Esophagus muscularis mucosa (tissue), 4 donors: Measurements from ENCODE around the gene ARHGEF7.

Experiments used
- EP300 ChIP-seq: sonication (generic); formaldehyde crosslinking; IDR thresholded peaks from one replicate; pipeline ENCODE4 v1.6.1; 2017; ENCODE audit warnings: antibody characterized with exemption
- POLR2AphosphoS5 ChIP-seq, 2 donors: sonication (generic); formaldehyde crosslinking; IDR thresholded peaks; one replicate each; pipeline ENCODE4 v1.6.1; 2017; ENCODE audit warnings: antibody characterized with exemption in 2 of 2
- TF ChIP-seq, protein P1 (sequence below), 3 experiments: fragments of 200-600 bp in 2 of 3; fragments of 450-650 bp in 1 of 3; sonication (generic) in 2 of 3; IDR thresholded peaks; one replicate each; pipeline ENCODE4 v1.5.1; 2017 to 2019; ENCODE audit warnings: antibody characterized with exemption in 3 of 3, mild to moderate bottlenecking in 2 of 3, moderate library complexity in 1 of 3

DNA sequence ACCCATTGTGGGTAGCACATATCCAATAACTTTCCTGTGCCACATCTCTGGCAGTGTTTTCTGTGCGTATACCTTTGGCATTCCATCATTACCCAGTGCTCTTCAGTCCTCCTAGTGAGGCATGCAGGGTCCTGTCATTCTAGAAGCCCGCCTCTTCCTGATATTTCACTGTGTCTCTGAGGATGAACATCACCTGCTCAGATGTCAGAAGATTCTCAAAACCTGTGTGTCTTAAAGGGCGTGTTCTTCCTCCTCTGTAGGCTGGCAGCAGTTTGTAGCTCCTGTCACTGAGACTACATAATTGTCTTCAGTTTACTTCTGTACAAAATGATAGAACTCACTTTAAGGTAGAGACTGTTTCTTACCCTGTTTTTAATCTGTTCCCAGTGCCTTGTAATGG, 148.5 kb downstream of the ARHGEF7 start:
- TF ChIP-seq, protein P1, sequence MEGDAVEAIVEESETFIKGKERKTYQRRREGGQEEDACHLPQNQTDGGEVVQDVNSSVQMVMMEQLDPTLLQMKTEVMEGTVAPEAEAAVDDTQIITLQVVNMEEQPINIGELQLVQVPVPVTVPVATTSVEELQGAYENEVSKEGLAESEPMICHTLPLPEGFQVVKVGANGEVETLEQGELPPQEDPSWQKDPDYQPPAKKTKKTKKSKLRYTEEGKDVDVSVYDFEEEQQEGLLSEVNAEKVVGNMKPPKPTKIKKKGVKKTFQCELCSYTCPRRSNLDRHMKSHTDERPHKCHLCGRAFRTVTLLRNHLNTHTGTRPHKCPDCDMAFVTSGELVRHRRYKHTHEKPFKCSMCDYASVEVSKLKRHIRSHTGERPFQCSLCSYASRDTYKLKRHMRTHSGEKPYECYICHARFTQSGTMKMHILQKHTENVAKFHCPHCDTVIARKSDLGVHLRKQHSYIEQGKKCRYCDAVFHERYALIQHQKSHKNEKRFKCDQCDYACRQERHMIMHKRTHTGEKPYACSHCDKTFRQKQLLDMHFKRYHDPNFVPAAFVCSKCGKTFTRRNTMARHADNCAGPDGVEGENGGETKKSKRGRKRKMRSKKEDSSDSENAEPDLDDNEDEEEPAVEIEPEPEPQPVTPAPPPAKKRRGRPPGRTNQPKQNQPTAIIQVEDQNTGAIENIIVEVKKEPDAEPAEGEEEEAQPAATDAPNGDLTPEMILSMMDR (IDR thresholded peaks at IDR 0.05), result no peak
- no peak for TF ChIP-seq EP300
- TF ChIP-seq POLR2AphosphoS5 (IDR thresholded peaks at IDR 0.05), result no peak
